GM23338 (cell line): ENCODE results near the gene FAAP100. TPM values are rescaled to one million over a fixed set of nuclear protein-coding genes. Genes with fewer than 3 reads are reported as not detected.

Experiments
- ATAC-seq: fragments of 200-7000 bp; cut with Tn5 transposase; 3 replicates; pipeline ENCODE4 v1.9.1; 2020
- DNase-seq: peaks from one replicate; pipeline ENCODE4 v3.0.0-alpha.2; 2015; ENCODE audit warnings: low spot score
- H2AFZ ChIP-seq: fragments of 200-600 bp; sonication (generic); 2 replicates; pipeline ENCODE4 v1.8.0; 2016; ENCODE audit warnings: antibody characterized with exemption, mild to moderate bottlenecking, moderate library complexity
- H3F3A ChIP-seq: fragments of 200-600 bp; sonication (generic); replicated peaks from 2 replicates; pipeline ENCODE4 v1.8.0; 2017; ENCODE audit warnings: antibody characterized with exemption, mixed run types, low read depth
- H3K27ac ChIP-seq: fragments of 200-600 bp; sonication (generic); 2 replicates; pipeline ENCODE4 v1.6.1; 2016; ENCODE audit warnings: low read depth
- H3K27me3 ChIP-seq: fragments of 200-600 bp; sonication (generic); 2 replicates; pipeline ENCODE4 v1.8.0; 2016; ENCODE audit warnings: mild to moderate bottlenecking, mixed run types, moderate library complexity; ENCODE audit not compliant: insufficient read depth
- H3K36me3 ChIP-seq: fragments of 200-600 bp; sonication (generic); 2 replicates; pipeline ENCODE4 v1.8.0; 2016; ENCODE audit warnings: mild to moderate bottlenecking; ENCODE audit not compliant: insufficient read depth
- H3K4me1 ChIP-seq: fragments of 200-600 bp; sonication (generic); 2 replicates; pipeline ENCODE4 v1.8.0; 2016; ENCODE audit warnings: mild to moderate bottlenecking, moderate library complexity; ENCODE audit not compliant: insufficient read depth
- H3K4me2 ChIP-seq: fragments of 200-600 bp; sonication (generic); 2 replicates; pipeline ENCODE4 v1.7.1; 2017; ENCODE audit warnings: mixed run types
- H3K4me3 ChIP-seq: fragments of 200-600 bp; sonication (generic); 2 replicates; pipeline ENCODE4 v1.6.1; 2016; ENCODE audit warnings: mixed run types
- H3K79me2 ChIP-seq: fragments of 200-600 bp; sonication (generic); replicated peaks from 2 replicates; pipeline ENCODE4 v1.8.0; 2017; ENCODE audit warnings: mild to moderate bottlenecking; ENCODE audit not compliant: insufficient read depth
- H3K9me2 ChIP-seq: fragments of 200-600 bp; sonication (generic); 2 replicates; pipeline ENCODE4 v1.8.0; 2017; ENCODE audit not compliant: insufficient read depth
- H4K20me1 ChIP-seq: fragments of 200-600 bp; sonication (generic); replicated peaks from 2 replicates; pipeline ENCODE4 v1.8.0; 2017; ENCODE audit warnings: mild to moderate bottlenecking; ENCODE audit not compliant: insufficient read depth
- H3K27ac Mint-ChIP-seq: 2 replicates; pipeline ENCODE4 v1.8.0; 2020; ENCODE audit warnings: inconsistent platforms, mild to moderate bottlenecking, moderate library complexity, mixed read lengths
- H3K27me3 Mint-ChIP-seq: 3 replicates; pipeline ENCODE4 v1.8.0; 2022; ENCODE audit warnings: low read depth, mild to moderate bottlenecking, moderate library complexity, mixed read lengths, inconsistent platforms; ENCODE audit not compliant: insufficient read depth, poor library complexity
- H3K36me3 Mint-ChIP-seq: 3 replicates; pipeline ENCODE4 v1.8.0; 2021; ENCODE audit warnings: low read depth, mild to moderate bottlenecking, inconsistent platforms, moderate library complexity, mixed read lengths
- H3K4me1 Mint-ChIP-seq: 3 replicates; pipeline ENCODE4 v1.8.0; 2020; ENCODE audit warnings: mild to moderate bottlenecking, inconsistent platforms, mixed read lengths
- H3K4me3 Mint-ChIP-seq: 3 replicates; pipeline ENCODE4 v1.8.0; 2021; ENCODE audit warnings: moderate library complexity, mild to moderate bottlenecking, inconsistent platforms, mixed read lengths
- H3K9me3 Mint-ChIP-seq: 3 replicates; pipeline ENCODE4 v1.8.0; 2020; ENCODE audit warnings: moderate library complexity, mild to moderate bottlenecking, inconsistent platforms, mixed read lengths
- CREB1 ChIP-seq: fragments of 250-450 bp; sonication (Bioruptor Pico); IDR thresholded peaks from 2 replicates; pipeline ENCODE4 v1.5.0; 2020; ENCODE audit warnings: low read depth, mild to moderate bottlenecking, moderate library complexity
- EZH2 ChIP-seq: fragments of 200-600 bp; sonication (generic); IDR thresholded peaks from one replicate; pipeline ENCODE4 v1.8.0; 2017; ENCODE audit warnings: antibody characterized with exemption, mild to moderate bottlenecking, low read depth; ENCODE audit not compliant: unreplicated experiment
- EZH2phosphoT487 ChIP-seq: fragments of 200-600 bp; sonication (generic); IDR thresholded peaks from one replicate; pipeline ENCODE4 v1.8.1; 2018; ENCODE audit warnings: antibody characterized with exemption; ENCODE audit not compliant: unreplicated experiment
- JUNB ChIP-seq: IDR thresholded peaks from one replicate; pipeline ENCODE4 v1.6.1; 2016; ENCODE audit warnings: antibody characterized with exemption; ENCODE audit not compliant: unreplicated experiment
- NANOG ChIP-seq: IDR thresholded peaks from 2 replicates; pipeline ENCODE4 v1.6.1; 2016; ENCODE audit warnings: antibody characterized with exemption, borderline replicate concordance
- POLR2AphosphoS5 ChIP-seq: IDR thresholded peaks from 2 replicates; pipeline ENCODE4 v1.6.1; 2016; ENCODE audit warnings: antibody characterized with exemption, low read depth
- STAT1 ChIP-seq: IDR thresholded peaks from one replicate; pipeline ENCODE4 v1.6.1; 2016; ENCODE audit warnings: antibody characterized with exemption; ENCODE audit not compliant: unreplicated experiment
- ZNF114 ChIP-seq: fragments of 250-450 bp; sonication (Bioruptor Pico); IDR thresholded peaks from 2 replicates; pipeline ENCODE4 v1.5.0; 2020; ENCODE audit warnings: mild to moderate bottlenecking, moderate library complexity
- ZNF331 ChIP-seq: fragments of 250-450 bp; sonication (Bioruptor Pico); IDR thresholded peaks from 2 replicates; pipeline ENCODE4 v1.5.0; 2020; ENCODE audit warnings: low read depth, mild to moderate bottlenecking, moderate library complexity
- polyA plus RNA-seq: library from polyadenylated mRNA; unstranded; fragments of >200 nt; fragmentation: Nextera tagmentation; extraction: Ambion mirVana; gene quantifications from 2 replicates; pipeline ENCODE4 v1.2.1, GENCODE V29; 2016
- total RNA-seq: library from RNA; depleted of rRNA; stranded (reverse); fragments of >200 nt; shearing (Covaris generic); gene quantifications from 2 replicates; pipeline ENCODE4 v1.2.3, GENCODE V29; 2014
- TF ChIP-seq, protein P1 (sequence below), 2 experiments: fragments of 200-600 bp in 1 of 2; sonication (generic) in 1 of 2; conservative IDR thresholded peaks; 2 replicates each; pipeline versions ENCODE4 v1.5.1 to v1.6.1; 2016 to 2017; ENCODE audit warnings: antibody characterized with exemption in 2 of 2, low read depth in 2 of 2, mild to moderate bottlenecking in 2 of 2, moderate library complexity in 1 of 2
- TF ChIP-seq, protein P2 (sequence below): IDR thresholded peaks from one replicate; pipeline ENCODE4 v1.6.1; 2018; ENCODE audit warnings: antibody characterized with exemption; ENCODE audit not compliant: unreplicated experiment
- TF ChIP-seq, protein P3 (sequence below): IDR thresholded peaks from 2 replicates; pipeline ENCODE4 v1.6.1; 2016; ENCODE audit warnings: antibody characterized with exemption
- TF ChIP-seq, protein P4 (sequence below): fragments of 250-450 bp; sonication (Bioruptor Pico); IDR thresholded peaks from 2 replicates; pipeline ENCODE4 v1.5.0; 2020; ENCODE audit warnings: mild to moderate bottlenecking, moderate library complexity

The FAAP100 gene
- total and polyA plus RNA-seq, 2 experiments from 2014 or later: 16.0 to 50.5 TPM

DNA sequence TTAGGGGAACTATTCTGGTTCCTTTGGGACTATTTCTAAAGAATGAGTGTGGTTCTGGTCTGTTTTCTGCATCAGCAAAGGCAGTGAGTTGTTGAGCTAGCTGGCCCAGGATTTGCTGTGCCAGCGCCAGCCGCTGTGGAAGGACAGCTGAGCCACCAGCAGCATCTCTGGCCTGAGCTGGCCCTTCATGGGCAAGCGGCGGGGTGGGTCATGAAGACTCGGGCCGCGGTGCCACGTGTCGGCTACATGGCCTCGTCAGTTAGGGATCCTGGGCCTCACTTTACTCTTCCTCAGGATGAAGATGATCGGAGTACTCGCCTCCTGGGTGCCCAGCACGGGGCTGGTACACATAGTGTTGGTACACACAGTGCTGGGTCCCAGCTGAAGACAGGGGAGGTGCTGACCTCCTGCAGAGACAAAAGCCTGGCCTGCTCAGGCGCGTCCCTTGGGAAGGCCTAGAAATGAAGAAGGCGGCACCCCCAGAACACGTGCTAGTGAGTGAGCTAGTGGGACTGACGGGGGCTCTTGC, 17.9 kb upstream of the FAAP100 start:
- no peak overlapping the region for H3K27ac Mint-ChIP-seq
- peaks cover 3% of the 10 kb centered on the region for H3K27me3 Mint-ChIP-seq
- DNase-seq (no peak), ATAC-seq (no peak)
- Histone ChIP-seq H2AFZ (no peak overlapping the region), H3K4me2 (no peak overlapping the region), H3K9me2 (no peaks in the 10 kb centered on the region), H3K4me1 (no peaks in the 10 kb centered on the region), H4K20me1 (peaks cover 3% of the 10 kb centered on the region; the same call in 1 of the 2 replicates), H3K4me3 (no peak overlapping the region), H3K36me3 (peaks cover 12% of the 10 kb centered on the region; the same call in 1 of the 2 replicates), H3K27me3 (no peaks in the 10 kb centered on the region), H3K27ac (no peak overlapping the region), H3K79me2 (no peaks in the 10 kb centered on the region), H3F3A (0 out of 2 replicates have a peak, but pooled peaks cover 2% of the 10 kb centered on the region)
- TF ChIP-seq JUNB (no peak), STAT1 (no peak), POLR2AphosphoS5 (no peak), ZNF114 (CRISPR knock-in tag) (no peak), EZH2phosphoT487 (no peak), EZH2 (no peak), CREB1 (no peak), ZNF331 (CRISPR knock-in tag) (no peak), NANOG (no peak)
- TF ChIP-seq, protein P1, sequence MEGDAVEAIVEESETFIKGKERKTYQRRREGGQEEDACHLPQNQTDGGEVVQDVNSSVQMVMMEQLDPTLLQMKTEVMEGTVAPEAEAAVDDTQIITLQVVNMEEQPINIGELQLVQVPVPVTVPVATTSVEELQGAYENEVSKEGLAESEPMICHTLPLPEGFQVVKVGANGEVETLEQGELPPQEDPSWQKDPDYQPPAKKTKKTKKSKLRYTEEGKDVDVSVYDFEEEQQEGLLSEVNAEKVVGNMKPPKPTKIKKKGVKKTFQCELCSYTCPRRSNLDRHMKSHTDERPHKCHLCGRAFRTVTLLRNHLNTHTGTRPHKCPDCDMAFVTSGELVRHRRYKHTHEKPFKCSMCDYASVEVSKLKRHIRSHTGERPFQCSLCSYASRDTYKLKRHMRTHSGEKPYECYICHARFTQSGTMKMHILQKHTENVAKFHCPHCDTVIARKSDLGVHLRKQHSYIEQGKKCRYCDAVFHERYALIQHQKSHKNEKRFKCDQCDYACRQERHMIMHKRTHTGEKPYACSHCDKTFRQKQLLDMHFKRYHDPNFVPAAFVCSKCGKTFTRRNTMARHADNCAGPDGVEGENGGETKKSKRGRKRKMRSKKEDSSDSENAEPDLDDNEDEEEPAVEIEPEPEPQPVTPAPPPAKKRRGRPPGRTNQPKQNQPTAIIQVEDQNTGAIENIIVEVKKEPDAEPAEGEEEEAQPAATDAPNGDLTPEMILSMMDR (conservative IDR thresholded peaks at IDR 0.05; ENCODE audit: low read depth in 2 of 2): no peak
- TF ChIP-seq, protein P2, sequence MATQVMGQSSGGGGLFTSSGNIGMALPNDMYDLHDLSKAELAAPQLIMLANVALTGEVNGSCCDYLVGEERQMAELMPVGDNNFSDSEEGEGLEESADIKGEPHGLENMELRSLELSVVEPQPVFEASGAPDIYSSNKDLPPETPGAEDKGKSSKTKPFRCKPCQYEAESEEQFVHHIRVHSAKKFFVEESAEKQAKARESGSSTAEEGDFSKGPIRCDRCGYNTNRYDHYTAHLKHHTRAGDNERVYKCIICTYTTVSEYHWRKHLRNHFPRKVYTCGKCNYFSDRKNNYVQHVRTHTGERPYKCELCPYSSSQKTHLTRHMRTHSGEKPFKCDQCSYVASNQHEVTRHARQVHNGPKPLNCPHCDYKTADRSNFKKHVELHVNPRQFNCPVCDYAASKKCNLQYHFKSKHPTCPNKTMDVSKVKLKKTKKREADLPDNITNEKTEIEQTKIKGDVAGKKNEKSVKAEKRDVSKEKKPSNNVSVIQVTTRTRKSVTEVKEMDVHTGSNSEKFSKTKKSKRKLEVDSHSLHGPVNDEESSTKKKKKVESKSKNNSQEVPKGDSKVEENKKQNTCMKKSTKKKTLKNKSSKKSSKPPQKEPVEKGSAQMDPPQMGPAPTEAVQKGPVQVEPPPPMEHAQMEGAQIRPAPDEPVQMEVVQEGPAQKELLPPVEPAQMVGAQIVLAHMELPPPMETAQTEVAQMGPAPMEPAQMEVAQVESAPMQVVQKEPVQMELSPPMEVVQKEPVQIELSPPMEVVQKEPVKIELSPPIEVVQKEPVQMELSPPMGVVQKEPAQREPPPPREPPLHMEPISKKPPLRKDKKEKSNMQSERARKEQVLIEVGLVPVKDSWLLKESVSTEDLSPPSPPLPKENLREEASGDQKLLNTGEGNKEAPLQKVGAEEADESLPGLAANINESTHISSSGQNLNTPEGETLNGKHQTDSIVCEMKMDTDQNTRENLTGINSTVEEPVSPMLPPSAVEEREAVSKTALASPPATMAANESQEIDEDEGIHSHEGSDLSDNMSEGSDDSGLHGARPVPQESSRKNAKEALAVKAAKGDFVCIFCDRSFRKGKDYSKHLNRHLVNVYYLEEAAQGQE: no peak
- TF ChIP-seq, protein P3, sequence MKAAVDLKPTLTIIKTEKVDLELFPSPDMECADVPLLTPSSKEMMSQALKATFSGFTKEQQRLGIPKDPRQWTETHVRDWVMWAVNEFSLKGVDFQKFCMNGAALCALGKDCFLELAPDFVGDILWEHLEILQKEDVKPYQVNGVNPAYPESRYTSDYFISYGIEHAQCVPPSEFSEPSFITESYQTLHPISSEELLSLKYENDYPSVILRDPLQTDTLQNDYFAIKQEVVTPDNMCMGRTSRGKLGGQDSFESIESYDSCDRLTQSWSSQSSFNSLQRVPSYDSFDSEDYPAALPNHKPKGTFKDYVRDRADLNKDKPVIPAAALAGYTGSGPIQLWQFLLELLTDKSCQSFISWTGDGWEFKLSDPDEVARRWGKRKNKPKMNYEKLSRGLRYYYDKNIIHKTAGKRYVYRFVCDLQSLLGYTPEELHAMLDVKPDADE: no peak
- TF ChIP-seq, protein P4, sequence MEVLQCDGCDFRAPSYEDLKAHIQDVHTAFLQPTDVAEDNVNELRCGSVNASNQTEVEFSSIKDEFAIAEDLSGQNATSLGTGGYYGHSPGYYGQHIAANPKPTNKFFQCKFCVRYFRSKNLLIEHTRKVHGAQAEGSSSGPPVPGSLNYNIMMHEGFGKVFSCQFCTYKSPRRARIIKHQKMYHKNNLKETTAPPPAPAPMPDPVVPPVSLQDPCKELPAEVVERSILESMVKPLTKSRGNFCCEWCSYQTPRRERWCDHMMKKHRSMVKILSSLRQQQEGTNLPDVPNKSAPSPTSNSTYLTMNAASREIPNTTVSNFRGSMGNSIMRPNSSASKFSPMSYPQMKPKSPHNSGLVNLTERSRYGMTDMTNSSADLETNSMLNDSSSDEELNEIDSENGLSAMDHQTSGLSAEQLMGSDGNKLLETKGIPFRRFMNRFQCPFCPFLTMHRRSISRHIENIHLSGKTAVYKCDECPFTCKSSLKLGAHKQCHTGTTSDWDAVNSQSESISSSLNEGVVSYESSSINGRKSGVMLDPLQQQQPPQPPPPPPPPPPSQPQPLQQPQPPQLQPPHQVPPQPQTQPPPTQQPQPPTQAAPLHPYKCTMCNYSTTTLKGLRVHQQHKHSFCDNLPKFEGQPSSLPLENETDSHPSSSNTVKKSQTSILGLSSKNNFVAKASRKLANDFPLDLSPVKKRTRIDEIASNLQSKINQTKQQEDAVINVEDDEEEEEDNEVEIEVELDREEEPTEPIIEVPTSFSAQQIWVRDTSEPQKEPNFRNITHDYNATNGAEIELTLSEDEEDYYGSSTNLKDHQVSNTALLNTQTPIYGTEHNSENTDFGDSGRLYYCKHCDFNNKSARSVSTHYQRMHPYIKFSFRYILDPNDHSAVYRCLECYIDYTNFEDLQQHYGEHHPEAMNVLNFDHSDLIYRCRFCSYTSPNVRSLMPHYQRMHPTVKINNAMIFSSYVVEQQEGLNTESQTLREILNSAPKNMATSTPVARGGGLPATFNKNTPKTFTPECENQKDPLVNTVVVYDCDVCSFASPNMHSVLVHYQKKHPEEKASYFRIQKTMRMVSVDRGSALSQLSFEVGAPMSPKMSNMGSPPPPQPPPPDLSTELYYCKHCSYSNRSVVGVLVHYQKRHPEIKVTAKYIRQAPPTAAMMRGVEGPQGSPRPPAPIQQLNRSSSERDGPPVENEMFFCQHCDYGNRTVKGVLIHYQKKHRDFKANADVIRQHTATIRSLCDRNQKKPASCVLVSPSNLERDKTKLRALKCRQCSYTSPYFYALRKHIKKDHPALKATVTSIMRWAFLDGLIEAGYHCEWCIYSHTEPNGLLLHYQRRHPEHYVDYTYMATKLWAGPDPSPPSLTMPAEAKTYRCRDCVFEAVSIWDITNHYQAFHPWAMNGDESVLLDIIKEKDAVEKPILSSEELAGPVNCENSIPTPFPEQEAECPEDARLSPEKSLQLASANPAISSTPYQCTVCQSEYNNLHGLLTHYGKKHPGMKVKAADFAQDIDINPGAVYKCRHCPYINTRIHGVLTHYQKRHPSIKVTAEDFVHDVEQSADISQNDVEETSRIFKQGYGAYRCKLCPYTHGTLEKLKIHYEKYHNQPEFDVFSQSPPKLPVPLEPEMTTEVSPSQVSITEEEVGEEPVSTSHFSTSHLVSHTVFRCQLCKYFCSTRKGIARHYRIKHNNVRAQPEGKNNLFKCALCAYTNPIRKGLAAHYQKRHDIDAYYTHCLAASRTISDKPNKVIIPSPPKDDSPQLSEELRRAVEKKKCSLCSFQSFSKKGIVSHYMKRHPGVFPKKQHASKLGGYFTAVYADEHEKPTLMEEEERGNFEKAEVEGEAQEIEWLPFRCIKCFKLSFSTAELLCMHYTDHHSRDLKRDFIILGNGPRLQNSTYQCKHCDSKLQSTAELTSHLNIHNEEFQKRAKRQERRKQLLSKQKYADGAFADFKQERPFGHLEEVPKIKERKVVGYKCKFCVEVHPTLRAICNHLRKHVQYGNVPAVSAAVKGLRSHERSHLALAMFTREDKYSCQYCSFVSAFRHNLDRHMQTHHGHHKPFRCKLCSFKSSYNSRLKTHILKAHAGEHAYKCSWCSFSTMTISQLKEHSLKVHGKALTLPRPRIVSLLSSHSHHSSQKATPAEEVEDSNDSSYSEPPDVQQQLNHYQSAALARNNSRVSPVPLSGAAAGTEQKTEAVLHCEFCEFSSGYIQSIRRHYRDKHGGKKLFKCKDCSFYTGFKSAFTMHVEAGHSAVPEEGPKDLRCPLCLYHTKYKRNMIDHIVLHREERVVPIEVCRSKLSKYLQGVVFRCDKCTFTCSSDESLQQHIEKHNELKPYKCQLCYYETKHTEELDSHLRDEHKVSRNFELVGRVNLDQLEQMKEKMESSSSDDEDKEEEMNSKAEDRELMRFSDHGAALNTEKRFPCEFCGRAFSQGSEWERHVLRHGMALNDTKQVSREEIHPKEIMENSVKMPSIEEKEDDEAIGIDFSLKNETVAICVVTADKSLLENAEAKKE (CRISPR knock-in tag): no peak
- no peak overlapping the region for H3K4me3 Mint-ChIP-seq
- peaks cover 84% of the 10 kb centered on the region for H3K36me3 Mint-ChIP-seq
- H3K4me1 Mint-ChIP-seq: no peaks in the 10 kb centered on the region
- H3K9me3 Mint-ChIP-seq: no peaks in the 10 kb centered on the region
